HK-2 (cell line): ENCODE data around the gene HMGN4.

Source experiments
- DNase-seq: peaks from one replicate; pipeline ENCODE4 v3.0.0-alpha.2; 2018; ENCODE audit not compliant: unreplicated experiment

HMGN4 gene

GRCh38 chr6:26552205-26552604 lies 14.0 kb downstream of the HMGN4 start:
- DNase-seq: no peak

- no peak for DNase-seq
Measured at GRCh38 chr6:26552640-26553188, 14.5 kb downstream of the HMGN4 start.

DNA sequence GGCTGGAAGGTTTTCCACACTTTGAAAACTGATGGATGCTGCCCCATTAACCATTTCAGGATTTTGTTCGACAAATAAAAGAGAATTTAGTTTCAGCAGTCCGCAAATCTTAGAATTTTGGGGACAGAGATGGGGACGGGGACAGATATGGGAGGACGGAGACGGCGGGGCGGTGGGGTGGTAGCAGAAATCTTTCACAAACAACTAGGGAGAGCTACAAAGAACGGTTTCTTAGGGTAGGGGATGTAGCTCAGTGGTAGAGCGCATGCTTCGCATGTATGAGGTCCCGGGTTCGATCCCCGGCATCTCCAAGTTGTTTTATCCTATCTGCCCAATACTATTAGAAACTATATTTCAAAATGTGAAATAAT lies 15.1 kb downstream of the HMGN4 start:
- peak; percentile 83 for DNase-seq

- peak; percentile 87 for DNase-seq
Measured at GRCh38 chr6:26553635-26554446, 15.7 kb downstream of the HMGN4 start.

DNA sequence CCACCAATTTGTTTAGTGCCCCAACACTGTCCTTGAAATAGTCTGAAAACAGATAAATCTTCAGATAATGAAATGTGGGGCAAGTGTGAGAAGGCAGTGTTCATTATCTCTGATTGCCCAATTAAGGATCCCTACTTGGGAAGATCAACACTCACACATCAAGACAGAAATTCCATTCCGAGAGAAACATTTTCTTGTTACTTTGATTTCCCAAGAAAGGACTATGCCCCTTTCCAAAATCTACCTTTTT lies 16.2 kb downstream of the HMGN4 start:
- DNase-seq: no peak

GRCh38 chr6:26554697-26555504 lies 16.7 kb downstream of the HMGN4 start:
- peak; percentile 77 for DNase-seq

DNA sequence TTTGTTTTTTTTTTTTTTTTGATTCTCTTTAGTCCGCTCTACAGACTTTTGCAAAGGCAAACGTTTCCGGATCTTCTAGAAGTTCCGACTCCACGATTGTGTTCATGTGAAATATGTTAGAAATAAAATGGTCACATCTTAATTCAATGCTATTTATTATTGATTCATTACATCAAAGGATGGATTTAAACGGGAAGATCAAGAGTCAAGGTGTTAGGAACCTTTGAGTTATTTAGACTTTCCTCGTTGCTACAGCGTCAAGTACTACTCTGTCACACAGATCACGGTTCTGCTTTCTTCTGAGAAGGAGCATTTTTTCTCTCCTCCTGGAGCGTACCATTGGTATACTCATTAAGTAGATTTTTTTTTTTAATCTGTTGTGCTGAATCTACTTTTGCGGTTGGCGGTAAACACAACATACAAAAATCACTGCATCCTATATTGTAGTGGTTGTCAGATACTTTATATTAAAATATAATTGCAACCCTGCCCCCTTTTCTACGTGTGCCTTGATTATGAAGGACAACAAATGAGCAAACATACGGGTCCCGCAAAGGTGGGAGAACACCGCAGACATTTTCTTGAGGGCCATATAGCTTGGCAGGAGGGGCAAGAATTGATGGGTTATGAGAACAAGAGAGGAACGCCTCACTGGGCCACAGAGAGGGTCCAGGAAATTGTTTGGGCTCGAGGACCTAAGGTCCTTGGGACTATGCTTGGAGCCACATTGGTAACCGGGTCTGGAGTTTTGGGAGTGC lies 17.5 kb downstream of the HMGN4 start:
- no peak for DNase-seq

DNA sequence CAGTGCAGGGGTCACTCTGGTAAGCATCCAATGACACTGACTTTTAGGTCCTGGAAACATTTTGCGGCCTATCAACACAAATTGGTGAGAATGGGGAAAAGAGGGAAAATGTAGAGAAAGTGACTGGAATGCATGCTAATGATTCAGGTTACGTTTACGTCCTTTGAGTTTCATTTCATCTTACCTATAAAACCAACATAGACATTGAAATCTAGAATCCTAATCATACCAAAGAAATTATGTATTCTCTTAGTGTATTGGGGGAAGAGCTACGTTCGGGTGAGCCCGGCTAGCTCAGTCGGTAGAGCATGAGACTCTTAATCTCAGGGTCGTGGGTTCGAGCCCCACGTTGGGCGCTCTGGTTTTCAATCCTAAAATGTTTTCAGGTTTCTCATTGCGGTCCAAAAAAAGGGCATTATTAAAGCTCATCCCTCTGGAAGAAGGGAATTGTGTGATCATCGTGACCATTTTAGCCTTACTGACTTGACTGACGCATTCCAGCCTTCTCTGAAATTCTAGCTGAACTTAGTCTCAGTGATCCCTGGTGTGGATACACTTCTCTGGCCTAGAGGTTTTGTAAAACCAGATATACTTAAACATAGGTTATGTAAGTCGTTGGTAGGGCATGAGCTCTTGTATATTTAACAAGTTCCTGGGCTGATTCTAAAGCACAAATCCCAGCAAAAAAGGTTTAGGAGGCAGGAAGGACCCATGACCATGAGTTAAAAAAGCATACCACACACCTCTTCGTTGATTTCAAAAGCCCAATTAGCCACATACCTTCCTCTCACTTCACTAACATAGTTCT lies 18.3 kb downstream of the HMGN4 start:
- peak; percentile 80 for DNase-seq

DNA sequence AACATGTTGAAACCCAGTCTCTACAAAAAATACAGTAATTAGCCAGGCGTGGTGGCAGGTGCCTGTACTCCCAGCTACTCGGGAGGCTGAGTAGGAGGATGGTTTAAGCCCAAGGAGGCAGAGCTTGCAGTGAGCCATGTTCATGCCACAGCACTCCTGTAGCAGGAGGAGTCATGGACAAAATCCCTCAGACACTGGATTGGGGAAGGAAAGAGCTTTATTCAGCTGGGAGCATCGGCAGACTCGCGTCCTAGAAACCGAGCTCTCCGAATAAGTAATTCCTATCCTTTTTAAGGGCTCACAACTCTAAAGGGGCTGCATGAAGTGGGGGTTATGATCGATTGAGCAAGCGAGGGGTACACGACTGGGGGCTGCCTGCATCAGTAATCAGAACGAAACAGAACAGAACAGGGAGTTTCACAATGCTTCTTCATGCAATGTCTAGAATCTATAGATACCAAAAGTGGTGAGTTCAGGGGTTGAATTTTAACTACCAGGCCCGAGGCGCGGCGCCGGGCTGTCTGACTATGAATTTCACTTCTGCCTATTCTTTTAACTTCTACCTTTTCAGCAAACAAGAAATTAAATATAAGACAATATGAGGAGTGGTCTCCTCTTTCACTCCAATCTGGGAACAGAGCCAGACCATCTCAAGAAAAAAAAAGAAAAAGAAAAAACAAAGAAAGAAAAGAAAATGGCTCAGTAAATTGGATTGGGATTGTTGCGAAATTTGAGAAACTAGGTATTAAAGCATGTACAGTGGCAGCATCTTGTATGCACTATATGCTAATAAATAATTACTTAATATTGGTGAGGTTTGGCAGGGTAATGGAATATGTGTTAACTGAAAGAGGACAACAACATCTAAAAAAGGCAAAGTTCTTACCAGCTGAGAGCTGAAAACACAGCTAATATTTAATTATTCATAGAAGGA lies 23.6 kb downstream of the HMGN4 start:
- DNase-seq: no peak

GRCh38 chr6:26563488-26563887 lies 25.3 kb downstream of the HMGN4 start:
- DNase-seq: no peak

- DNase-seq: peak; percentile 98
Measured at GRCh38 chr6:26568601-26569432, 30.7 kb downstream of the HMGN4 start.

- no peak for DNase-seq
Measured at GRCh38 chr6:26569433-26569764, 31.2 kb downstream of the HMGN4 start.

- no peak for DNase-seq
Measured at GRCh38 chr6:26570027-26570809, 32.1 kb downstream of the HMGN4 start.

DNA sequence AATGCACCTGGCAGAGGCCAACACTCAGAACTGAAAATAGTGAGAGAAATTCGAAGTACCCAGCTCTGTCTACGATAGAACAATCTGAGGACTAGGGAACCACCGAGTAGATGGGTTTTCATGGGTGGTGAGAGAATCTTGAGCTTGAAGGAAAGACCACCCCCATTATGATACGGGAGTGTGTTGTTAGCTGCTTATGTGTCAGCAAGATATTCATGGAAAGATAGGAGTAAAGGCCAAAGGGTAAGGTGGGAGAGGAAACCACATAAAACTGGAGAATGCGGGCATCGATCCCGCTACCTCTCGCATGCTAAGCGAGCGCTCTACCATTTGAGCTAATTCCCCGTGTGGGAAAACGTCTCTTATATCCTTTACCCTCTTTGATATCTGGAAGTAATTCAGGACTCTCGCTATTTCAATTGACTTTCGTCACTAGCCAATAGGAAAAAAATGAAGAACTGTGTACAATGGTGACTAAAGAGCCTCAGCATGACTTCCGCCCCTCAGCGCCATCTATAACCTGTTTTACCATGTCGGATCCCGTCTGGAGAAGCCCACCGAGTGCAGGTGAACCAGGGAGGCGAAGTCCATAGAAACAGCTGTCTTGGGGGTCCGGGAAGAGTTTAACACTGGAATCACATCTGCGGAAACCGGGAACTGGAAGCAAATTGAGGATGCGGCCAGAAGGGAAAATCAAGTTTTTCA lies 33.6 kb downstream of the HMGN4 start:
- DNase-seq: peak; percentile 81

- no peak for DNase-seq
Measured at GRCh38 chr6:26575494-26575939, 37.4 kb downstream of the HMGN4 start.

- DNase-seq: no peak
Measured at GRCh38 chr6:26576407-26576843, 38.3 kb downstream of the HMGN4 start.

DNA sequence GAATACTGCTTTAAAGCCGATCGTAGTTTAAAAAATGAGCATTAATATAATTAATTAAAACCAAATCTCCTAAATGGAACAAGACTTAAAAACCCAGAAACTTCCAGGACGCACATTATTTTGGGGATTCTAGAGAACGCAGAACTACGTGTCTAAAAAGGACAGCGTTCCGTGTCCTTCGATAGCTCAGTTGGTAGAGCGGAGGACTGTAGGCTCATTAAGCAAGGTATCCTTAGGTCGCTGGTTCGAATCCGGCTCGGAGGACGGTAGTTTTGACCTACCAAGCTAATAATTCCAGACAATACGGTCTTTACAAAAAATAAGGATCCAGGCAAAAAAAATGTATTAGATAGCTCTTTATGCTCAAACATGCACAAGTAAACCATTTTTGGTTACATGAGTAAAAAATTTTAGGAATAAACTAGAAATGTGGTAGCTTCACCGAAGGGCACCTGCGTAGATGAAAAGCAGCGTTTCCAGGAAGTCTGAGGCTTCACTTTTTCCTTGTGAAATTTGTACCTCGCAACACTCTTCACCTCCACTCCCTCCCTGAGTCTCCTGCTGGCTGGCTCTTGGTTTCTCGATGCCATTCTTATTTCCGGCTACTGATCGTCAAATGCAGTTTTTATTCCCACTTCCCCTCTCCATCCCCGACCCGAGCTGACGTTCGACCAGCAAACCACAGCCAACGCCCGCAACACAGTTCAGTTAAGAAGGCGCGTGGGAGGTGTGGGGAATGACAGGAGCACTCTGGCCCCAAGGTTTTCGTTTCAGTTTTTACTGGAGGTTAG lies 39.0 kb downstream of the HMGN4 start:
- peak; percentile 76 for DNase-seq
